UCSD-AML1 (cell line): ENCODE results near the gene PRKAG2.

Source experiments
- DNase-seq: peaks from one replicate; lab custom pipeline; 2025; ENCODE audit not compliant: unreplicated experiment; lab: John Stamatoyannopoulos, UW

PRKAG2 gene

GRCh38 chr7:151732292-151732691 lies 144.6 kb downstream of the PRKAG2 start:
- DNase-seq: no peak

- no peak for DNase-seq
These were observed 145.9 kb downstream of the PRKAG2 start for GRCh38 chr7:151731022-151731441.

- DNase-seq: no peak
These were observed 146.3 kb downstream of the PRKAG2 start for GRCh38 chr7:151730591-151730990.

- no peak for DNase-seq
These were observed 147.4 kb downstream of the PRKAG2 start for GRCh38 chr7:151729521-151729921.

- DNase-seq: no peak
These were observed 148.2 kb downstream of the PRKAG2 start for GRCh38 chr7:151728746-151729145.

- DNase-seq: no peak
These were observed 148.6 kb downstream of the PRKAG2 start for GRCh38 chr7:151728286-151728660.

- DNase-seq: peak; percentile 11
These were observed 149.2 kb downstream of the PRKAG2 start for GRCh38 chr7:151727579-151728285.

- no peak for DNase-seq
These were observed 150.0 kb downstream of the PRKAG2 start for GRCh38 chr7:151726652-151727578.

GRCh38 chr7:151725844-151726651 lies 150.9 kb downstream of the PRKAG2 start:
- no peak for DNase-seq

GRCh38 chr7:151724920-151725584 lies 151.9 kb downstream of the PRKAG2 start:
- DNase-seq: no peak

- DNase-seq: no peak
These were observed 152.5 kb downstream of the PRKAG2 start for GRCh38 chr7:151724250-151724915.

GRCh38 chr7:151723321-151723720 lies 153.6 kb downstream of the PRKAG2 start:
- DNase-seq: no peak

GRCh38 chr7:151722533-151722932 lies 154.4 kb downstream of the PRKAG2 start:
- no peak for DNase-seq

- no peak for DNase-seq
These were observed 155.2 kb downstream of the PRKAG2 start for GRCh38 chr7:151721694-151722093.

- DNase-seq: no peak
These were observed 155.7 kb downstream of the PRKAG2 start for GRCh38 chr7:151721236-151721635.

GRCh38 chr7:151720280-151720679 lies 156.6 kb downstream of the PRKAG2 start:
- no peak for DNase-seq

- DNase-seq: no peak
These were observed 157.0 kb downstream of the PRKAG2 start for GRCh38 chr7:151719897-151720242.

- no peak for DNase-seq
These were observed 157.7 kb downstream of the PRKAG2 start for GRCh38 chr7:151719031-151719896.

- DNase-seq: no peak
These were observed 159.0 kb downstream of the PRKAG2 start for GRCh38 chr7:151717918-151718317.
